ENCODE measurements around the gene MUC6. TPM values are rescaled to one million over a fixed set of nuclear protein-coding genes. Genes with fewer than 3 reads are reported as not detected.

The MUC6 gene
- total RNA-seq, 4 donors from 2014 or later = 0.19 TPM; not detected in 3

DNA sequence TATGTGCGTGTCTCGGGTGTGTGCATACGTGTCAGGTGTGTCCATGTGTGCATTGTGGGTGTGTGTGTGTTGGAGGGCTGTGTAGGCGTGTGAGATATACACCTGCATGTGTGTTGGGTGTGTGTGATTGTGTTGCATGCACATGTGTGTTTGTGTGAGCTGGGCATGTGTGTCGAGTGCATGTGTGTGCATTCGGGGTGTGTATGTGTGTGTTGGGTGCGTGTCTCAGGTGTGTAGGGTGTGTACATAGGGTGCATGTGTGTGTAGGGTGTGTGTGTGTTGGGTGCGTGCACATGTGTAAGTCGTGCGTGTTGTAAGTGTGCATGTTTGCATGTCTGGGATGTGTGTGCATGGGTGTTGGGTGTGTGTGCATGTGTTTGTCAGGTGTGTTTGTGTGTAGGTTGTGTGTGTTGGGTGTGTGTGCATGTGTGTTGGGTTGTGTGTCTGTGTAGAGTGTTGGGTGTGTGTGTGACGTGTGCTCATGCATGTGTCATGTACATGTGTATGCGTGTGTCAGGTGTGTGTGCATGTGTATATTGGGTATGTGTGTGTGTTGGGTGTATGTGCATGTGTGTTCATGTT lies 4.1 kb downstream of the MUC6 start:
- TF ChIP-seq, protein P1, sequence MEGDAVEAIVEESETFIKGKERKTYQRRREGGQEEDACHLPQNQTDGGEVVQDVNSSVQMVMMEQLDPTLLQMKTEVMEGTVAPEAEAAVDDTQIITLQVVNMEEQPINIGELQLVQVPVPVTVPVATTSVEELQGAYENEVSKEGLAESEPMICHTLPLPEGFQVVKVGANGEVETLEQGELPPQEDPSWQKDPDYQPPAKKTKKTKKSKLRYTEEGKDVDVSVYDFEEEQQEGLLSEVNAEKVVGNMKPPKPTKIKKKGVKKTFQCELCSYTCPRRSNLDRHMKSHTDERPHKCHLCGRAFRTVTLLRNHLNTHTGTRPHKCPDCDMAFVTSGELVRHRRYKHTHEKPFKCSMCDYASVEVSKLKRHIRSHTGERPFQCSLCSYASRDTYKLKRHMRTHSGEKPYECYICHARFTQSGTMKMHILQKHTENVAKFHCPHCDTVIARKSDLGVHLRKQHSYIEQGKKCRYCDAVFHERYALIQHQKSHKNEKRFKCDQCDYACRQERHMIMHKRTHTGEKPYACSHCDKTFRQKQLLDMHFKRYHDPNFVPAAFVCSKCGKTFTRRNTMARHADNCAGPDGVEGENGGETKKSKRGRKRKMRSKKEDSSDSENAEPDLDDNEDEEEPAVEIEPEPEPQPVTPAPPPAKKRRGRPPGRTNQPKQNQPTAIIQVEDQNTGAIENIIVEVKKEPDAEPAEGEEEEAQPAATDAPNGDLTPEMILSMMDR (IDR thresholded peaks at IDR 0.05) = no peak
- TF ChIP-seq POLR2A (IDR thresholded peaks at IDR 0.05) = no peak
- Histone ChIP-seq H3K9me3 (no peaks in the 10 kb centered on the region), H3K27me3 (peaks cover 0 to 67% (median 0%) of the 10 kb centered on the region in 4 donors), H3K27ac (no peak overlapping the region), H3K36me3 (no peaks in the 10 kb centered on the region), H3K4me1 (no peaks in the 10 kb centered on the region), H3K4me3 (no peak overlapping the region)
- no peak for DNase-seq
- 86 to 94% methylated on average over 11 to 12 of the region's 12 CpGs for WGBS, 2 donors
- intact Hi-C loops (cut with DNase I) = no loop called here

DNA sequence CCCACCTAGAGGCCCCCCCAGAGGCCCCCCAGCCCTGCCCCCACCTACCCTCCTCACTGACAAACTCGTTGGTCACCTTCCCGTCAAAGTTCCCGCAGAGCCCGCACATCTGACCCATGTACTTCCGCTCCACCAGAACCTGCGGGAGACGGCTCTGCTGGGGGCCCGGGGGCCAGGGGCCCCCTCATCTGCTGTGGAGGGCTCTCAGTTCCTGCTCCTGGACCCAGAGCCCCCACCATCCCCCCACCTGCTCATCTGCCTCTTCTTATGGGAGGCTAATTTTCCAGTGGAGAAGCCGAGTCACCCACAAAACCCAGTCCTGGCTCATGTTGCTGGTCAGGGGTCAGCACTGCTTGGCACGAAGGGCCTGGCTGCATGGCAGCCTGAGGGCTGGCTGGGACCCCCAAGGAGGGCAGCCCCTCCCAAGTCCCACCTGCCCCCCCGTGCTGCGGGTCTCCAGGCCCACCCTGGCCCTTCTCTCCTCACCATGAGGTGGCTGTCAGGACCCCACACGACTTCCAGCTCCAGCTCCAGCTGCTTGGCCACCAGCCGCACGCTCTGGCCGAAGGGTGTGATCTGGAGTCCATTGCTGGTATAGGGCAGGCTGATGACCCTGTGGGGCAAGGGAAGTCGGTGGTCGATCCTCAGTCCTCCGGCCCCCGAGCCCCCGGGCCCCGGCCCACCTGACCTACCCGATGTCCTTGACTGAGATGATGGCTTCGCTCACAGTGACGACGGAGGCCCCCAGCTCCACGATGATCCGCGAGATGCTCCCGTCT lies 5.2 kb downstream of the MUC6 start:
- Histone ChIP-seq H3K4me1 (no peaks in the 10 kb centered on the region), H3K27me3 (peaks cover 0 to 56% (median 0%) of the 10 kb centered on the region in 4 donors), H3K36me3 (no peaks in the 10 kb centered on the region), H3K9me3 (no peaks in the 10 kb centered on the region), H3K27ac (no peak overlapping the region), H3K4me3 (no peak overlapping the region)
- DNase-seq = no peak
- intact Hi-C loops (cut with DNase I) = no loop called here
- WGBS, 2 donors = 0 to 89% methylated on average over 1 to 18 of the region's 30 CpGs
- TF ChIP-seq POLR2A (IDR thresholded peaks at IDR 0.05) = no peak
- TF ChIP-seq, protein P1 (IDR thresholded peaks at IDR 0.05) = no peak

DNA sequence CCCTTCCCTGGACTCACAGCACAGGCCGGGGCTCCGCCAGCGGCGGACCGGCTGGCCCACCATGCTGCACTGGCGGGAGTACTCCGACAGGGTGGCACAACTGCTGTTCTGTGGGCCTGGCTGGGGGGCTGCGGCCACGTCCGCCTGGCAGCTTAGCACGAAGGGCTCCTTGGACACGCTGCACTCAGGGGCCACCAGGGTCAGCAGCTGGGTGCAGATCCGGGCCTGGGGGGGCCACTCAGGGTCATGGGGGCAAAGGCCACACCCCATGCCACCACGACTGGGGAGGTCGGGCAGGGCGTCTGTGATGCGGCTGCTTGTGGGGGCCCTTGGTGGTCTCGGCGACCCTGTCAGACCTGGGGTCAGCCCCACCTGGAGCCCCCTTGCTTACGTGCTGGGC lies 6.0 kb downstream of the MUC6 start:
- Histone ChIP-seq H3K27ac (no peak overlapping the region), H3K9me3 (no peaks in the 10 kb centered on the region), H3K4me3 (no peak overlapping the region), H3K4me1 (no peaks in the 10 kb centered on the region), H3K27me3 (peaks cover 0 to 48% (median 0%) of the 10 kb centered on the region in 4 donors), H3K36me3 (no peaks in the 10 kb centered on the region)
- DNase-seq = no peak
- TF ChIP-seq POLR2A (IDR thresholded peaks at IDR 0.05) = no peak
- TF ChIP-seq, protein P1 (IDR thresholded peaks at IDR 0.05) = no peak
- WGBS, 2 donors = 58% methylated on average over 3 of the region's 20 CpGs; no CpG with 5 or more reads in 1 of the 2 donors
- intact Hi-C loops (cut with DNase I) = no loop called here

DNA sequence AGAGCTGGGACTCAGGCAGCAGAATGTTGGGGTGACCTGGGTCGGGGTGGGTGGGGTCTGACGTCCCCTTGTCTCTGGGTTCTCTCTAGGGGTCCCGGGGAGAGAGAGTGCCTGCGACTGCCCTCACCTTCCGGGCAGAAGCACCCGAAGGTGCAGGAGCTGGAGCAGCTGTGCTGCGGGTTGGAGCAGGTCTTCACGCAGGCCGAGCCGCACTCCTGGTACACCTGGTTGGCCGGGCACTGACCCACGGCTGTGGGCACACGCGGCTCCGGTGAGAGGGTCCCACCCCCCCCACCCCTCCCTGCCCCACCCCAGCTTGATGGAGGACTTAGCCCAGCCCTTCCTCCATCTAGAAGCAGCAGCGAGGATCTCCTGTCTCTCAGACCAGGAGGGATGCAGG lies 6.4 kb downstream of the MUC6 start:
- Histone ChIP-seq H3K36me3 (no peaks in the 10 kb centered on the region), H3K4me3 (no peak overlapping the region), H3K27ac (no peak overlapping the region), H3K4me1 (no peaks in the 10 kb centered on the region), H3K9me3 (no peaks in the 10 kb centered on the region), H3K27me3 (peaks cover 0 to 43% (median 0%) of the 10 kb centered on the region in 4 donors)
- no peak for TF ChIP-seq POLR2A (IDR thresholded peaks at IDR 0.05)
- DNase-seq = no peak
- intact Hi-C loops (cut with DNase I) = no loop called here
- WGBS, 2 donors = no CpG with 5 or more reads among the region's 16 CpGs

DNA sequence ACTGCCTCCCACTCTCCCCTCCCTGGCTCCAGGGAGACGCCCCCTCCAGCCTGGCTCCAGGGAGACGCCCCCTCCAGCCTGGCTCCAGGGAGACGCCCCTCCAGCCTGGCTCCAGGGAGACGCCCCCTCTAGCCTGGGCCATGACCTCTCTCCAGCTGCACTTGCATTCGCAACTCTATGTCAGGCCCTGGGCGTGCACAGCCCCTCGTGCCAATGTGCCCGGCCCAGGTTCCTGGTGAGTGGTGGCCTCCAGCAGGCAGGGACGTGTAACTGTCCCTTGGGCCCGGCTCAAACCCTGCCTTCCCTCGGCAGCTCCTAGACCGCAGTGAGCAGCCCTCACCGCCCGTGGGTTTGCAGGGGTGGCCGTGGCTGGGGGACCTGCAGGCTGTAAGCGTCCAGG lies 6.9 kb downstream of the MUC6 start:
- Histone ChIP-seq H3K4me1 (no peaks in the 10 kb centered on the region), H3K27me3 (peaks cover 0 to 39% (median 0%) of the 10 kb centered on the region in 4 donors), H3K27ac (no peak overlapping the region), H3K4me3 (no peak overlapping the region), H3K9me3 (no peaks in the 10 kb centered on the region), H3K36me3 (no peaks in the 10 kb centered on the region)
- intact Hi-C loops (cut with DNase I) = no loop called here
- WGBS, 2 donors = no CpG with 5 or more reads among the region's 16 CpGs
- TF ChIP-seq POLR2A (IDR thresholded peaks at IDR 0.05) = no peak
- TF ChIP-seq, protein P1 (IDR thresholded peaks at IDR 0.05) = no peak
- no peak for DNase-seq
